CD14-positive monocyte (primary cell): Measurements from ENCODE around the gene OR13C2. TPM values are rescaled to one million over a fixed set of nuclear protein-coding genes. Genes with fewer than 3 reads are reported as not detected.

ENCODE experiments used
- DNase-seq, 3 donors: peaks; one replicate each; pipeline ENCODE4 v3.0.0-alpha.2; 2011 to 2022
- H2AFZ ChIP-seq: 2 replicates; pipeline ENCODE4 v1.6.0; 2012; ENCODE audit warnings: mild to moderate bottlenecking, low read depth, low read length, inconsistent platforms; ENCODE audit not compliant: insufficient read depth, poor library complexity, severe bottlenecking
- H3K27ac ChIP-seq, 2 donors: 1 replicate in 1 of 2; 2 replicates in 1 of 2; pipeline ENCODE4 v1.5.1; 2012 to 2013; ENCODE audit warnings: low read length in 2 of 2, control low read depth in 1 of 2, inconsistent platforms in 1 of 2, low read depth in 1 of 2, mild to moderate bottlenecking in 1 of 2
- H3K27me3 ChIP-seq, 2 donors: one replicate each; pipeline versions ENCODE4 v1.6.0 to v1.6.1; 2011 to 2013; ENCODE audit warnings: low read length in 2 of 2; ENCODE audit not compliant: control insufficient read depth in 2 of 2, insufficient read depth in 2 of 2
- H3K36me3 ChIP-seq, 2 donors: replicated peaks in 1 of 2; 1 replicate in 1 of 2; 2 replicates in 1 of 2; pipeline versions ENCODE4 v1.5.1 to v1.6.1; 2012 to 2013; ENCODE audit warnings: low read length in 2 of 2, control low read depth in 1 of 2, inconsistent platforms in 1 of 2, mild to moderate bottlenecking in 1 of 2; ENCODE audit not compliant: insufficient read depth in 2 of 2, control insufficient read depth in 1 of 2
- H3K4me1 ChIP-seq, 2 donors: 1 replicate in 1 of 2; 2 replicates in 1 of 2; pipeline versions ENCODE4 v1.5.1 to v1.6.1; 2012 to 2013; ENCODE audit warnings: low read length in 2 of 2, control low read depth in 1 of 2, inconsistent platforms in 1 of 2, mild to moderate bottlenecking in 1 of 2, moderate library complexity in 1 of 2; ENCODE audit not compliant: insufficient read depth in 2 of 2, control insufficient read depth in 1 of 2
- H3K4me2 ChIP-seq: replicated peaks from 2 replicates; pipeline ENCODE3; 2012; ENCODE audit warnings: low read length, moderate library complexity, mild to moderate bottlenecking; ENCODE audit not compliant: poor library complexity, severe bottlenecking; ENCODE audit errors: extremely low read depth
- H3K4me3 ChIP-seq, 3 experiments: fragments of 200-600 bp in 1 of 3; sonication (generic) in 1 of 3; replicated peaks in 1 of 3; 1 replicate in 2 of 3; 2 replicates in 1 of 3; pipeline ENCODE4 v1.5.1; 2011 to 2013; ENCODE audit warnings: low read length in 3 of 3, mild to moderate bottlenecking in 3 of 3, control low read depth in 2 of 3, low read depth in 2 of 3, inconsistent platforms in 1 of 3, moderate library complexity in 1 of 3
- H3K79me2 ChIP-seq: 2 replicates; pipeline ENCODE4 v1.6.0; 2012; ENCODE audit warnings: mild to moderate bottlenecking, control low read depth, inconsistent platforms, low read length, moderate library complexity; ENCODE audit not compliant: insufficient read depth
- H3K9ac ChIP-seq: 2 replicates; pipeline ENCODE4 v1.6.0; 2017; ENCODE audit warnings: low read length, mild to moderate bottlenecking; ENCODE audit not compliant: insufficient read depth, poor library complexity, severe bottlenecking
- H3K9me3 ChIP-seq, 2 donors: replicated peaks in 1 of 2; 1 replicate in 1 of 2; 2 replicates in 1 of 2; pipeline versions ENCODE4 v1.5.1 to v1.6.1; 2012 to 2013; ENCODE audit warnings: low read length in 2 of 2, control low read depth in 1 of 2; ENCODE audit not compliant: control insufficient read depth in 1 of 2, insufficient read depth in 1 of 2
- H4K20me1 ChIP-seq: 2 replicates; pipeline ENCODE4 v1.6.0; 2012; ENCODE audit warnings: mild to moderate bottlenecking, low read length, control low read depth, moderate library complexity; ENCODE audit not compliant: insufficient read depth
- H3K27ac Mint-ChIP-seq, 7 donors: one replicate each; pipeline ENCODE4 v1.8.0; 2020; ENCODE audit warnings: mild to moderate bottlenecking in 7 of 7, mixed read lengths in 7 of 7, moderate library complexity in 6 of 7, inconsistent platforms in 2 of 7
- H3K27me3 Mint-ChIP-seq, 3 donors: one replicate each; pipeline ENCODE4 v1.8.0; 2021 to 2022; ENCODE audit warnings: low read depth in 3 of 3, mild to moderate bottlenecking in 3 of 3, mixed read lengths in 3 of 3, moderate library complexity in 3 of 3, inconsistent platforms in 1 of 3
- H3K36me3 Mint-ChIP-seq, 2 donors: one replicate each; pipeline ENCODE4 v1.8.0; 2020; ENCODE audit warnings: mixed read lengths in 2 of 2, inconsistent platforms in 1 of 2, mild to moderate bottlenecking in 1 of 2
- H3K4me1 Mint-ChIP-seq: one replicate; pipeline ENCODE4 v1.8.0; 2020; ENCODE audit warnings: mild to moderate bottlenecking, mixed read lengths
- H3K4me3 Mint-ChIP-seq, 2 donors: one replicate each; pipeline ENCODE4 v1.8.0; 2020; ENCODE audit warnings: mild to moderate bottlenecking in 2 of 2, mixed read lengths in 2 of 2, moderate library complexity in 1 of 2
- H3K9me3 Mint-ChIP-seq, 7 donors: one replicate each; pipeline ENCODE4 v1.8.0; 2020 to 2022; ENCODE audit warnings: mixed read lengths in 7 of 7, mild to moderate bottlenecking in 6 of 7, moderate library complexity in 6 of 7, inconsistent platforms in 2 of 7
- WGBS: methylation state at CpG from one replicate; pipeline ENCODE4 v1.1.5; 2013; ENCODE audit warnings: missing lambda C conversion rate; ENCODE audit not compliant: insufficient coverage; 5-methylcytosine and 5-hydroxymethylcytosine counted together
- intact Hi-C, 2 donors: fragments of 100-400 bp; cut with micrococcal nuclease; formaldehyde crosslinking; loops; one replicate each; pipeline versions ENCODE4 v1.15.0 to v1.15.1; 2023
- polyA plus RNA-seq, 3 donors: library from polyadenylated mRNA; depleted of rRNA in 1 of 3; unstranded in 2 of 3; stranded (reverse) in 1 of 3; fragments of 300-500 nt in 2 of 3; fragments of >200 nt in 1 of 3; fragmentation: Illumina TruSeq in 2 of 3; gene quantifications; 1 replicate in 2 of 3; 2 replicates in 1 of 3; pipeline ENCODE4 v1.2.3, GENCODE V29; 2012 to 2021
- TF ChIP-seq, protein P1 (sequence below): fragments of 200-600 bp; IDR thresholded peaks from one replicate; pipeline ENCODE4 v1.8.0; 2022; ENCODE audit warnings: antibody characterized with exemption, mild to moderate bottlenecking

OR13C2 gene
- polyA plus RNA-seq, 3 donors = not detected

DNA sequence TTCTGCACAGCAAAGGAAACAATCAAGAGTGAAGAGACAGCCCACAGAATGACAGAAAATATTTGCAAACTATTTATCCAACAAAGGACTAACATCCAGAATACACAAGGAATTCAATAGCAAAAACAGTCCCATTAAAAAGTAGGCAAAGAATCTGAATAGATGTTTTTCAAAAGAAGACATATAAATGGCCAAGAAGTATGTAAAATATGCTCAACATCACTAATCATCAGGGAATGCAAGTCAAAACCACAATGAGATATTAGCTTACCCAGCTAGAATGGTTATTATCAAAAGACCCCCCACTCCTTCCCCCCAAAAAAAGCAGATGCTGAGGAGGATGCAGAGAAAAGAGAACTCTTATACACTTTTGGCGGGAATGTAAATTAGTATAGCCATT lies 49.9 kb downstream of the OR13C2 start:
- Histone ChIP-seq H3K4me1 (no peaks in the 10 kb centered on the region), H3K36me3 (no peaks in the 10 kb centered on the region), H3K79me2 (no peaks in the 10 kb centered on the region), H3K4me2 (no peak overlapping the region), H2AFZ (no peak overlapping the region), H3K4me3 (no peak overlapping the region), H3K9me3 (peaks cover 11 to 14% of the 10 kb centered on the region in 2 donors), H3K27ac (no peak overlapping the region), H4K20me1 (no peaks in the 10 kb centered on the region), H3K27me3 (no peaks in the 10 kb centered on the region), H3K9ac (no peak overlapping the region)
- DNase-seq = no peak
- WGBS = no CpG with 5 or more reads among the region's 1 CpG
- no peak overlapping the region for H3K4me3 Mint-ChIP-seq
- H3K4me1 Mint-ChIP-seq = no peaks in the 10 kb centered on the region
- no peaks in the 10 kb centered on the region for H3K36me3 Mint-ChIP-seq
- TF ChIP-seq, protein P1, sequence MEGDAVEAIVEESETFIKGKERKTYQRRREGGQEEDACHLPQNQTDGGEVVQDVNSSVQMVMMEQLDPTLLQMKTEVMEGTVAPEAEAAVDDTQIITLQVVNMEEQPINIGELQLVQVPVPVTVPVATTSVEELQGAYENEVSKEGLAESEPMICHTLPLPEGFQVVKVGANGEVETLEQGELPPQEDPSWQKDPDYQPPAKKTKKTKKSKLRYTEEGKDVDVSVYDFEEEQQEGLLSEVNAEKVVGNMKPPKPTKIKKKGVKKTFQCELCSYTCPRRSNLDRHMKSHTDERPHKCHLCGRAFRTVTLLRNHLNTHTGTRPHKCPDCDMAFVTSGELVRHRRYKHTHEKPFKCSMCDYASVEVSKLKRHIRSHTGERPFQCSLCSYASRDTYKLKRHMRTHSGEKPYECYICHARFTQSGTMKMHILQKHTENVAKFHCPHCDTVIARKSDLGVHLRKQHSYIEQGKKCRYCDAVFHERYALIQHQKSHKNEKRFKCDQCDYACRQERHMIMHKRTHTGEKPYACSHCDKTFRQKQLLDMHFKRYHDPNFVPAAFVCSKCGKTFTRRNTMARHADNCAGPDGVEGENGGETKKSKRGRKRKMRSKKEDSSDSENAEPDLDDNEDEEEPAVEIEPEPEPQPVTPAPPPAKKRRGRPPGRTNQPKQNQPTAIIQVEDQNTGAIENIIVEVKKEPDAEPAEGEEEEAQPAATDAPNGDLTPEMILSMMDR = no peak
- no peak overlapping the region for H3K27ac Mint-ChIP-seq
- intact Hi-C loops = no loop called here
- H3K9me3 Mint-ChIP-seq = peaks cover 3 to 14% (median 10%) of the 10 kb centered on the region in 7 donors
- H3K27me3 Mint-ChIP-seq = peaks cover 0 to 1% (median 0%) of the 10 kb centered on the region in 3 donors

Other genes with a start within 250 kb of the OR13C2 start
- gene OR13F1, start 101.4 kb downstream of the OR13C2 start, polyA plus RNA-seq = not detected
- gene OR13C4, start 78.4 kb downstream of the OR13C2 start, polyA plus RNA-seq = not detected
- not detected for gene OR13C3, start 68.8 kb downstream of the OR13C2 start, polyA plus RNA-seq
- gene OR13C8, start 36.5 kb downstream of the OR13C2 start, polyA plus RNA-seq = not detected
- gene OR13C5, start 6.2 kb downstream of the OR13C2 start, polyA plus RNA-seq = not detected
- gene OR13C9, start 12.6 kb upstream of the OR13C2 start, polyA plus RNA-seq = not detected
- not detected for gene OR13D1, start 88.9 kb upstream of the OR13C2 start, polyA plus RNA-seq
- gene NIPSNAP3A, start 142.1 kb upstream of the OR13C2 start, polyA plus RNA-seq = 100 to 1,000 TPM in 1 of 3 donors, 10 to 100 TPM in 2; 26.9 to 103 (median 97.8) TPM
- 1 to 10 TPM in 1 of 3 donors, under 1 TPM in 2; 0.61 to 1.1 (median 0.72) TPM for gene NIPSNAP3B, start 158.5 kb upstream of the OR13C2 start, polyA plus RNA-seq